Trophoblast cell (in vitro differentiated cells and primary cell): ENCODE measurements around the gene ARIH1.

ENCODE experiments used
- DNase-seq, 2 donors: peaks; one replicate each; pipeline ENCODE4 v3.0.0-alpha.2; 2016
- H2AFZ ChIP-seq: 2 replicates; pipeline ENCODE4 v1.6.1; 2013; ENCODE audit warnings: low read length, moderate library complexity, mild to moderate bottlenecking; ENCODE audit not compliant: insufficient read depth, poor library complexity
- H2AK5ac ChIP-seq: 2 replicates; pipeline ENCODE4 v1.6.1; 2013; ENCODE audit warnings: mild to moderate bottlenecking, low read length
- H2BK120ac ChIP-seq: 2 replicates; pipeline ENCODE4 v1.6.1; 2013; ENCODE audit warnings: low read length, mild to moderate bottlenecking, moderate library complexity; ENCODE audit not compliant: insufficient read depth, poor library complexity
- H2BK12ac ChIP-seq: 2 replicates; pipeline ENCODE4 v1.6.1; 2013; ENCODE audit warnings: mild to moderate bottlenecking, low read length, moderate library complexity
- H2BK5ac ChIP-seq: 2 replicates; pipeline ENCODE4 v1.6.1; 2013; ENCODE audit warnings: low read length, low read depth, moderate library complexity, mild to moderate bottlenecking; ENCODE audit not compliant: poor library complexity
- H3K14ac ChIP-seq: 2 replicates; pipeline ENCODE4 v1.6.1; 2013; ENCODE audit warnings: mild to moderate bottlenecking, low read length
- H3K18ac ChIP-seq: 2 replicates; pipeline ENCODE4 v1.6.1; 2013; ENCODE audit warnings: mild to moderate bottlenecking, low read length
- H3K23ac ChIP-seq: 2 replicates; pipeline ENCODE4 v1.6.1; 2013; ENCODE audit warnings: low read length
- H3K27ac ChIP-seq: 2 replicates; pipeline ENCODE4 v1.5.1; 2013; ENCODE audit warnings: low read depth, mild to moderate bottlenecking, inconsistent platforms, low read length, moderate library complexity
- H3K27me3 ChIP-seq: 2 replicates; pipeline ENCODE4 v1.6.1; 2013; ENCODE audit warnings: inconsistent platforms, mild to moderate bottlenecking, low read length, moderate library complexity; ENCODE audit not compliant: insufficient read depth
- H3K36me3 ChIP-seq, 2 experiments: 1 replicate in 1 of 2; 2 replicates in 1 of 2; pipeline ENCODE4 v1.6.1; 2013; ENCODE audit warnings: low read length in 2 of 2, mild to moderate bottlenecking in 2 of 2, moderate library complexity in 1 of 2; ENCODE audit not compliant: insufficient read depth in 2 of 2, control insufficient read depth in 1 of 2
- H3K4ac ChIP-seq: 2 replicates; pipeline ENCODE4 v1.6.1; 2013; ENCODE audit warnings: low read depth, mild to moderate bottlenecking, low read length, moderate library complexity
- H3K4me1 ChIP-seq, 2 experiments: 1 replicate in 1 of 2; 2 replicates in 1 of 2; pipeline ENCODE4 v1.6.1; 2013; ENCODE audit warnings: low read length in 2 of 2, mild to moderate bottlenecking in 2 of 2, moderate library complexity in 1 of 2; ENCODE audit not compliant: insufficient read depth in 2 of 2, control insufficient read depth in 1 of 2
- H3K4me2 ChIP-seq: 2 replicates; pipeline ENCODE4 v1.6.1; 2013; ENCODE audit warnings: inconsistent platforms, mild to moderate bottlenecking, low read length, moderate library complexity
- H3K4me3 ChIP-seq: 2 replicates; pipeline ENCODE4 v1.5.1; 2013; ENCODE audit warnings: mild to moderate bottlenecking, low read depth, low read length, inconsistent platforms
- H3K79me1 ChIP-seq: one replicate; pipeline ENCODE4 v1.6.1; 2013; ENCODE audit warnings: low read length
- H3K79me2 ChIP-seq: 2 replicates; pipeline ENCODE4 v1.6.1; 2013; ENCODE audit warnings: low read length, mild to moderate bottlenecking; ENCODE audit not compliant: control insufficient read depth, insufficient read depth, poor library complexity
- H3K9ac ChIP-seq: 2 replicates; pipeline ENCODE4 v1.6.1; 2013; ENCODE audit warnings: mild to moderate bottlenecking, low read length
- H3K9me3 ChIP-seq: 2 replicates; pipeline ENCODE4 v1.6.1; 2013; ENCODE audit warnings: low read depth, mild to moderate bottlenecking, control low read depth, inconsistent platforms, low read length; ENCODE audit not compliant: insufficient read depth
- H4K12ac ChIP-seq: 2 replicates; pipeline ENCODE4 v1.6.1; 2013; ENCODE audit warnings: low read depth, mild to moderate bottlenecking, low read length, moderate library complexity
- H4K8ac ChIP-seq: 2 replicates; pipeline ENCODE4 v1.6.1; 2013; ENCODE audit warnings: low read depth, mild to moderate bottlenecking, low read length, moderate library complexity
- H4K91ac ChIP-seq: one replicate; pipeline ENCODE4 v1.6.1; 2013; ENCODE audit warnings: low read depth, mild to moderate bottlenecking, low read length, moderate library complexity
- WGBS: extraction: QIAGEN DNeasy Blood & Tissue Kit; methylation state at CpG from one replicate; pipeline ENCODE4 v1.1.7; 2013; ENCODE audit warnings: missing lambda C conversion rate; ENCODE audit not compliant: insufficient read length, insufficient coverage; ENCODE audit errors: extremely low coverage; 5-methylcytosine and 5-hydroxymethylcytosine counted together

The ARIH1 gene

GRCh38 chr15:72560458-72560857, 86.3 kb downstream of the ARIH1 start:
- H3K36me3 ChIP-seq: peaks cover 7 to 9% of the 10 kb centered on the region in 2 experiments
- no peak overlapping the region for H3K23ac ChIP-seq
- no peaks in the 10 kb centered on the region for H3K79me1 ChIP-seq
- no peak overlapping the region for H2AK5ac ChIP-seq
- no CpG with 5 or more reads among the region's 1 CpG for WGBS
- H4K12ac ChIP-seq: no peak overlapping the region
- no peak overlapping the region for H3K4me3 ChIP-seq
- H2AFZ ChIP-seq: no peak overlapping the region
- no peak overlapping the region for H3K14ac ChIP-seq
- H3K9me3 ChIP-seq: no peaks in the 10 kb centered on the region
- H3K27me3 ChIP-seq: no peaks in the 10 kb centered on the region
- no peak overlapping the region for H2BK5ac ChIP-seq
- H3K27ac ChIP-seq: no peak overlapping the region
- no peak overlapping the region for H3K4me2 ChIP-seq
- H3K9ac ChIP-seq: no peak overlapping the region
- no peak overlapping the region for H3K4ac ChIP-seq
- no peaks in the 10 kb centered on the region for H3K4me1 ChIP-seq
- no peak overlapping the region for H4K91ac ChIP-seq
- DNase-seq: no peak
- H3K79me2 ChIP-seq: no peaks in the 10 kb centered on the region
- H3K18ac ChIP-seq: no peak overlapping the region
- no peak overlapping the region for H2BK120ac ChIP-seq
- no peak overlapping the region for H2BK12ac ChIP-seq
- no peak overlapping the region for H4K8ac ChIP-seq

GRCh38 chr15:72562386-72562785, 88.3 kb downstream of the ARIH1 start:
- H3K4me1 ChIP-seq: no peaks in the 10 kb centered on the region
- no peak overlapping the region for H3K9ac ChIP-seq
- DNase-seq: no peak
- H3K27me3 ChIP-seq: no peaks in the 10 kb centered on the region
- no peak overlapping the region for H2AK5ac ChIP-seq
- no peaks in the 10 kb centered on the region for H3K9me3 ChIP-seq
- no peak overlapping the region for H4K8ac ChIP-seq
- H3K23ac ChIP-seq: no peak overlapping the region
- H3K4me3 ChIP-seq: no peak overlapping the region
- no peak overlapping the region for H3K27ac ChIP-seq
- H4K12ac ChIP-seq: no peak overlapping the region
- H2AFZ ChIP-seq: no peak overlapping the region
- H3K4ac ChIP-seq: no peak overlapping the region
- no peaks in the 10 kb centered on the region for H3K79me1 ChIP-seq
- H3K14ac ChIP-seq: no peak overlapping the region
- no peak overlapping the region for H3K4me2 ChIP-seq
- no peak overlapping the region for H2BK5ac ChIP-seq
- H3K79me2 ChIP-seq: no peaks in the 10 kb centered on the region
- H4K91ac ChIP-seq: no peak overlapping the region
- no peak overlapping the region for H3K18ac ChIP-seq
- no peak overlapping the region for H2BK120ac ChIP-seq
- H3K36me3 ChIP-seq: peaks cover 7 to 11% of the 10 kb centered on the region in 2 experiments
- H2BK12ac ChIP-seq: no peak overlapping the region

GRCh38 chr15:72562878-72563277, 88.7 kb downstream of the ARIH1 start:
- H3K4ac ChIP-seq: no peak overlapping the region
- H3K27me3 ChIP-seq: no peaks in the 10 kb centered on the region
- H4K8ac ChIP-seq: no peak overlapping the region
- H2BK120ac ChIP-seq: no peak overlapping the region
- no peaks in the 10 kb centered on the region for H3K79me1 ChIP-seq
- no peak overlapping the region for H3K4me3 ChIP-seq
- H2BK5ac ChIP-seq: no peak overlapping the region
- H3K9me3 ChIP-seq: no peaks in the 10 kb centered on the region
- H3K9ac ChIP-seq: no peak overlapping the region
- no peak overlapping the region for H2AK5ac ChIP-seq
- no peak overlapping the region for H3K18ac ChIP-seq
- H2AFZ ChIP-seq: no peak overlapping the region
- H3K79me2 ChIP-seq: no peaks in the 10 kb centered on the region
- H4K12ac ChIP-seq: no peak overlapping the region
- no peak overlapping the region for H2BK12ac ChIP-seq
- WGBS: no CpG with 5 or more reads among the region's 2 CpGs
- H3K27ac ChIP-seq: no peak overlapping the region
- H3K14ac ChIP-seq: no peak overlapping the region
- no peak overlapping the region for H4K91ac ChIP-seq
- H3K36me3 ChIP-seq: peaks cover 7 to 11% of the 10 kb centered on the region in 2 experiments
- H3K4me1 ChIP-seq: no peaks in the 10 kb centered on the region
- DNase-seq: no peak
- H3K23ac ChIP-seq: no peak overlapping the region
- H3K4me2 ChIP-seq: no peak overlapping the region

GRCh38 chr15:72564091-72564490, 90.0 kb downstream of the ARIH1 start:
- no peaks in the 10 kb centered on the region for H3K79me1 ChIP-seq
- no peak overlapping the region for H2BK5ac ChIP-seq
- no peak overlapping the region for H3K4me2 ChIP-seq
- no peaks in the 10 kb centered on the region for H3K27me3 ChIP-seq
- H2BK120ac ChIP-seq: no peak overlapping the region
- no peak overlapping the region for H2BK12ac ChIP-seq
- H3K4me1 ChIP-seq: no peaks in the 10 kb centered on the region
- no peak overlapping the region for H3K18ac ChIP-seq
- H3K14ac ChIP-seq: no peak overlapping the region
- H3K79me2 ChIP-seq: no peaks in the 10 kb centered on the region
- no peak overlapping the region for H4K91ac ChIP-seq
- H3K36me3 ChIP-seq: peaks cover 10 to 14% of the 10 kb centered on the region in 2 experiments
- WGBS: no CpG with 5 or more reads among the region's 1 CpG
- no peak overlapping the region for H2AK5ac ChIP-seq
- H3K4me3 ChIP-seq: no peak overlapping the region
- no peaks in the 10 kb centered on the region for H3K9me3 ChIP-seq
- H3K23ac ChIP-seq: no peak overlapping the region
- no peak overlapping the region for H3K9ac ChIP-seq
- H2AFZ ChIP-seq: no peak overlapping the region
- no peak overlapping the region for H4K8ac ChIP-seq
- H3K4ac ChIP-seq: no peak overlapping the region
- no peak overlapping the region for H3K27ac ChIP-seq
- no peak overlapping the region for H4K12ac ChIP-seq
- DNase-seq: no peak
